Endothelial cell of umbilical vein (primary cell): ENCODE results near the gene DPP10. TPM values are rescaled to one million over a fixed set of nuclear protein-coding genes. Genes with fewer than 3 reads are reported as not detected.

Source experiments
- BruUV-seq: library from RNA; stranded (reverse); fragments of 400-500 nt; replicated peaks from 2 replicates; lab custom pipeline; 2021; lab: Mats Ljungman, UMichigan
- CTCF ChIA-PET: fragments of 300-600, 350-600 bp; sonication (Branson Sonifier 250); formaldehyde crosslinking; loops from one replicate; lab custom pipeline; 2021; ENCODE audit warnings: antibody characterized with exemption, inconsistent platforms; lab: Charles Lee
- POLR2A ChIA-PET: fragments of 300-600, 350-600 bp; sonication (Branson Sonifier 250); formaldehyde crosslinking; loops from one replicate; lab custom pipeline; 2021; ENCODE audit warnings: antibody characterized with exemption, inconsistent platforms; lab: Charles Lee
- DNase-seq: peaks from one replicate; pipeline ENCODE4 v3.0.0-alpha.2; 2011; ENCODE audit warnings: low read depth, low spot score
- FAIRE-seq: peaks from 2 replicates; lab custom pipeline; 2011; peaks lifted over from hg19 to GRCh38; lab: Jason Lieb, UNC
- H2AFZ ChIP-seq: 2 replicates; pipeline ENCODE4 v1.6.0; 2012; ENCODE audit warnings: low read depth, low read length, control low read depth, inconsistent platforms
- H3K27ac ChIP-seq: 2 replicates; pipeline ENCODE4 v1.5.1; 2011; ENCODE audit warnings: low read depth, mild to moderate bottlenecking, control low read depth, low read length, moderate library complexity; ENCODE audit not compliant: insufficient read depth
- H3K27me3 ChIP-seq, 2 experiments: 2 replicates each; pipeline versions ENCODE4 v1.6.0 to v1.6.1; 2011; ENCODE audit warnings: low read length in 2 of 2, mixed read lengths in 1 of 2; ENCODE audit not compliant: control insufficient read depth in 2 of 2, insufficient read depth in 2 of 2
- H3K36me3 ChIP-seq, 2 experiments: 2 replicates in 1 of 2; 3 replicates in 1 of 2; pipeline ENCODE4 v1.5.1; 2011; ENCODE audit warnings: low read length in 2 of 2, mild to moderate bottlenecking in 1 of 2, moderate library complexity in 1 of 2; ENCODE audit not compliant: control insufficient read depth in 2 of 2, insufficient read depth in 2 of 2; ENCODE audit errors: extremely low read depth in 1 of 2
- H3K4me1 ChIP-seq: 3 replicates; pipeline ENCODE4 v1.5.1; 2011; ENCODE audit warnings: mild to moderate bottlenecking, low read length; ENCODE audit not compliant: control insufficient read depth, insufficient read depth; ENCODE audit errors: extremely low read depth
- H3K4me2 ChIP-seq: 2 replicates; pipeline ENCODE4 v1.6.1; 2011; ENCODE audit warnings: low read length, control low read depth, mixed read lengths; ENCODE audit not compliant: insufficient read depth
- H3K4me3 ChIP-seq, 3 experiments: fragments of 200-600 bp in 1 of 3; sonication (generic), shearing (Covaris generic) in 1 of 3; replicated peaks in 1 of 3; 2 replicates each; pipeline ENCODE4 v1.5.1; 2011 to 2016; ENCODE audit warnings: control low read depth in 3 of 3, low read length in 3 of 3, mild to moderate bottlenecking in 2 of 3, inconsistent platforms in 1 of 3, low read depth in 1 of 3, moderate library complexity in 1 of 3; ENCODE audit not compliant: insufficient read depth in 1 of 3
- H3K79me2 ChIP-seq: 2 replicates; pipeline ENCODE4 v1.6.0; 2012; ENCODE audit warnings: low read length, inconsistent platforms; ENCODE audit not compliant: control insufficient read depth, insufficient read depth
- H3K9ac ChIP-seq: replicated peaks from 2 replicates; pipeline ENCODE3; 2011; ENCODE audit warnings: low read length, control low read depth; ENCODE audit not compliant: insufficient read depth; ENCODE audit errors: extremely low read depth
- H3K9me1 ChIP-seq: replicated peaks from 3 replicates; pipeline ENCODE4 v1.6.0; 2011; ENCODE audit warnings: mild to moderate bottlenecking, low read length; ENCODE audit not compliant: control insufficient read depth, insufficient read depth; ENCODE audit errors: extremely low read depth
- H3K9me3 ChIP-seq: replicated peaks from 2 replicates; pipeline ENCODE4 v1.5.1; 2012; ENCODE audit warnings: low read length, inconsistent platforms; ENCODE audit not compliant: control insufficient read depth, insufficient read depth
- H4K20me1 ChIP-seq: replicated peaks from 2 replicates; pipeline ENCODE3; 2011; ENCODE audit warnings: mild to moderate bottlenecking, low read length; ENCODE audit not compliant: control insufficient read depth, insufficient read depth; ENCODE audit errors: extremely low read depth
- EZH2 ChIP-seq: IDR thresholded peaks from 2 replicates; pipeline ENCODE4 v1.6.1; 2012; ENCODE audit warnings: borderline replicate concordance, low read depth, mild to moderate bottlenecking, moderate library complexity, low read length, inconsistent platforms; ENCODE audit not compliant: severe bottlenecking
- FOS ChIP-seq: IDR thresholded peaks from 2 replicates; pipeline ENCODE4 v1.6.1; 2011; ENCODE audit warnings: mild to moderate bottlenecking, low read length, moderate library complexity, borderline replicate concordance; ENCODE audit not compliant: insufficient read depth
- GATA2 ChIP-seq: IDR thresholded peaks from 2 replicates; pipeline ENCODE4 v1.7.0; 2011; ENCODE audit warnings: low read depth, mild to moderate bottlenecking, moderate library complexity, mixed read lengths, low read length; ENCODE audit not compliant: insufficient read length, insufficient read depth
- JUN ChIP-seq: IDR thresholded peaks from 2 replicates; pipeline ENCODE4 v1.6.1; 2011; ENCODE audit warnings: borderline replicate concordance, low read depth; ENCODE audit not compliant: insufficient read length, insufficient read depth
- MYC ChIP-seq: IDR thresholded peaks from one replicate; pipeline ENCODE4 v1.6.1; 2011; ENCODE audit warnings: mild to moderate bottlenecking, low read depth, low read length
- POLR2A ChIP-seq: IDR thresholded peaks from 2 replicates; pipeline ENCODE4 v1.6.1; 2012; ENCODE audit warnings: low read depth, mild to moderate bottlenecking, control low read depth, low read length
- POLR2AphosphoS5 ChIP-seq: IDR thresholded peaks from 2 replicates; pipeline ENCODE4 v1.6.1; 2012; ENCODE audit warnings: low read depth, mild to moderate bottlenecking, control low read depth, low read length, moderate library complexity; ENCODE audit not compliant: insufficient read depth
- dilution Hi-C: fragments of 300-500 bp; cut with MboI; formaldehyde crosslinking; loops from one replicate; pipeline ENCODE4 v1.15.0; 2019; ENCODE audit warnings: low sequenced_read_pairs; ENCODE audit not compliant: extremely low pct_ligation_motif_present
- intact Hi-C: fragments of 100-400 bp; cut with micrococcal nuclease; formaldehyde crosslinking; loops from one replicate; pipeline ENCODE4 v1.10.0; 2022
- polyA plus RNA-seq, 4 experiments: library from polyadenylated mRNA; depleted of rRNA in 3 of 4; stranded (reverse) in 3 of 4; unstranded in 1 of 4; fragments of >200 nt; gene quantifications; 2 replicates each; pipeline versions ENCODE4 v1.2.1 to v1.2.3, GENCODE V29; 2011 to 2012; ENCODE audit warnings: missing spikeins in 1 of 4
- total RNA-seq: library from RNA; stranded (reverse); gene quantifications from 2 replicates; pipeline ENCODE4 v1.2.3, GENCODE V29; 2021
- TF ChIP-seq, protein P1 (sequence below), 2 donors: IDR thresholded peaks; 1 replicate in 1 of 2; 2 replicates in 1 of 2; pipeline ENCODE4 v1.5.1; 2011; ENCODE audit warnings: low read length in 2 of 2, mild to moderate bottlenecking in 2 of 2, moderate library complexity in 2 of 2, control low read depth in 1 of 2, inconsistent platforms in 1 of 2, low read depth in 1 of 2; ENCODE audit not compliant: insufficient read depth in 1 of 2; ENCODE audit errors: extremely low read depth in 1 of 2
- TF ChIP-seq, protein P2 (sequence below): IDR thresholded peaks from 2 replicates; pipeline ENCODE4 v1.6.1; 2011; ENCODE audit not compliant: insufficient read depth, insufficient read length

DPP10 gene
- total and polyA plus RNA-seq, 2 donors (not counting 3 experiments of a cell fraction or from before 2014, with no cell fraction given), result not detected

GRCh38 chr2:115400940-115401339 lies 958.5 kb downstream of the DPP10 start:
- Histone ChIP-seq H3K79me2 (no peaks in the 10 kb centered on the region), H3K36me3 (no peaks in the 10 kb centered on the region), H3K9me3 (peaks cover 6% of the 10 kb centered on the region), H3K9ac (no peak overlapping the region), H4K20me1 (no peaks in the 10 kb centered on the region), H3K4me2 (no peak overlapping the region), H3K27me3 (no peaks in the 10 kb centered on the region), H3K4me1 (no peaks in the 10 kb centered on the region), H2AFZ (no peak overlapping the region), H3K9me1 (no peaks in the 10 kb centered on the region), H3K4me3 (no peak overlapping the region), H3K27ac (no peak overlapping the region)
- ChIA-PET CTCF (no interaction called here), POLR2A (no interaction called here)
- dilution Hi-C loops, result no loop called here
- TF ChIP-seq POLR2AphosphoS5 (no peak), EZH2 (no peak), JUN (no peak), POLR2A (no peak), MYC (no peak), FOS (no peak), GATA2 (no peak)
- TF ChIP-seq, protein P1, sequence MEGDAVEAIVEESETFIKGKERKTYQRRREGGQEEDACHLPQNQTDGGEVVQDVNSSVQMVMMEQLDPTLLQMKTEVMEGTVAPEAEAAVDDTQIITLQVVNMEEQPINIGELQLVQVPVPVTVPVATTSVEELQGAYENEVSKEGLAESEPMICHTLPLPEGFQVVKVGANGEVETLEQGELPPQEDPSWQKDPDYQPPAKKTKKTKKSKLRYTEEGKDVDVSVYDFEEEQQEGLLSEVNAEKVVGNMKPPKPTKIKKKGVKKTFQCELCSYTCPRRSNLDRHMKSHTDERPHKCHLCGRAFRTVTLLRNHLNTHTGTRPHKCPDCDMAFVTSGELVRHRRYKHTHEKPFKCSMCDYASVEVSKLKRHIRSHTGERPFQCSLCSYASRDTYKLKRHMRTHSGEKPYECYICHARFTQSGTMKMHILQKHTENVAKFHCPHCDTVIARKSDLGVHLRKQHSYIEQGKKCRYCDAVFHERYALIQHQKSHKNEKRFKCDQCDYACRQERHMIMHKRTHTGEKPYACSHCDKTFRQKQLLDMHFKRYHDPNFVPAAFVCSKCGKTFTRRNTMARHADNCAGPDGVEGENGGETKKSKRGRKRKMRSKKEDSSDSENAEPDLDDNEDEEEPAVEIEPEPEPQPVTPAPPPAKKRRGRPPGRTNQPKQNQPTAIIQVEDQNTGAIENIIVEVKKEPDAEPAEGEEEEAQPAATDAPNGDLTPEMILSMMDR (IDR thresholded peaks at IDR 0.05; ENCODE audit: extremely low read depth in 1 of 2, insufficient read depth in 1 of 2, low read depth in 1 of 2, low read length in 2 of 2), result no peak
- TF ChIP-seq, protein P2, sequence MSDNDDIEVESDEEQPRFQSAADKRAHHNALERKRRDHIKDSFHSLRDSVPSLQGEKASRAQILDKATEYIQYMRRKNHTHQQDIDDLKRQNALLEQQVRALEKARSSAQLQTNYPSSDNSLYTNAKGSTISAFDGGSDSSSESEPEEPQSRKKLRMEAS, result no peak
- DNase-seq (no peak), FAIRE-seq (no peak)
- BruUV-seq, result no TSS peak
- intact Hi-C loops, result no loop called here
